ENCODE data around the gene SRPK2.

Gene SRPK2

DNA sequence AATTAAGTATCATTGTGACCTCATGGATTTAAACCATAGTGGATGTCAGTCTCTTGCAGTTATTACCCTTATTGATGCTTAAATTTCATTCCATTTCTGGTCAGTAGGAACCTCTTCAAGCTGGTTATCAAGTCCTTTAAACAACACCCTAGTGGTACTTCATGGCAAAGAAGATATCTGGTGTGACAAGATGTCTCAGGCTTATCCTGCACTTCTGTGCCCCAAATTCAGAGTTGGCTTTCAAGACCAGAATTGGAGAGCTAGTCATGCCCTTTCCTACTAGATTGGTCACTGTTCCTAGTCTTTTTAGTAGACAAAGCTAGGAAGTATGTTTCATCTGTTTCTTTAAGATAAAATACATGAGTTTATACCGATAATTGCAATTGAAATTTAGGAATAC lies 319.8 kb downstream of the SRPK2 start:
- DNase-seq = no peak

DNA sequence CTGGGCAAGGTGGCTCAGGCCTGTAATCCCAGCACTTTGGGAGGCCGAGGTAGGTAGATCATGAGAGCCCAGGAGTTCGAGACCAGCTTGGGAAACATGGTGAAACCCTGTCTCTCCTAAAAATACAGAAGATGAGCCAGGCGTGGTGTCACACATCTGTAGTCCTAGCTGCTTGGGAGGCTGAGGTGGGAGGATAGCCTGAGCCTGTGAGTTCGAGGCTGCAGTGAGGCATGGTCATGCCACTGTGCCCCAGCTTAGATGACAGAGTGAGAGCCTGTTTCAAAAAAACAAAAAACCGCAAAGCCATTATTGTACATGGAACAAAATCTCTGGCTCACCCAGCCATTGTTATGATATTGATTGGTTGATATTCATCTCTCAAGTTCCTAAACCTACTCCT lies 321.0 kb downstream of the SRPK2 start:
- DNase-seq = no peak

Measured in GOT3 (cell line).